CD4-positive, CD25-positive, alpha-beta regulatory T cell (primary cell): ENCODE measurements around the gene RNF151. TPM values are rescaled to one million over a fixed set of nuclear protein-coding genes. Genes with fewer than 3 reads are reported as not detected.

Experiments
- ATAC-seq, 2 donors: fragments of 150-1000 bp; cut with Tn5 transposase; one replicate each; pipeline ENCODE4 v1.10.0; 2021; ENCODE audit warnings: low read depth in 2 of 2, moderate number of reproducible peaks in 2 of 2, moderate library complexity in 1 of 2
- DNase-seq, 3 donors: peaks; one replicate each; pipeline versions ENCODE4 v3.0.0 to v3.0.0-alpha.2; 2012 to 2022; ENCODE audit warnings: mixed read lengths in 1 of 3
- H3K27ac ChIP-seq: one replicate; pipeline ENCODE4 v1.7.0; 2013; ENCODE audit warnings: mild to moderate bottlenecking, low read length; ENCODE audit not compliant: insufficient read depth, poor library complexity, severe bottlenecking
- H3K27me3 ChIP-seq: one replicate; pipeline ENCODE4 v1.7.0; 2013; ENCODE audit warnings: low read length; ENCODE audit not compliant: control insufficient read depth, insufficient read depth
- H3K36me3 ChIP-seq: one replicate; pipeline ENCODE4 v1.7.0; 2013; ENCODE audit warnings: mild to moderate bottlenecking, low read length, moderate library complexity; ENCODE audit not compliant: control insufficient read depth, insufficient read depth
- H3K4me1 ChIP-seq: 2 replicates; pipeline ENCODE4 v1.7.0; 2013; ENCODE audit warnings: mild to moderate bottlenecking, low read length; ENCODE audit not compliant: insufficient read depth, control insufficient read depth, poor library complexity, severe bottlenecking
- H3K4me3 ChIP-seq: one replicate; pipeline ENCODE4 v1.7.0; 2013; ENCODE audit warnings: low read depth, mild to moderate bottlenecking, low read length, moderate library complexity
- H3K9me3 ChIP-seq, 2 experiments: 1 replicate in 1 of 2; 2 replicates in 1 of 2; pipeline ENCODE4 v1.7.0; 2013; ENCODE audit warnings: low read length in 2 of 2, mild to moderate bottlenecking in 1 of 2, moderate library complexity in 1 of 2; ENCODE audit not compliant: control insufficient read depth in 2 of 2
- H3K27ac Mint-ChIP-seq, 3 donors: one replicate each; pipeline ENCODE4 v1.8.0; 2020 to 2022; ENCODE audit warnings: mild to moderate bottlenecking in 3 of 3, mixed read lengths in 3 of 3, moderate library complexity in 2 of 3
- H3K27me3 Mint-ChIP-seq: one replicate; pipeline ENCODE4 v1.8.0; 2022; ENCODE audit warnings: mild to moderate bottlenecking, mixed read lengths
- H3K36me3 Mint-ChIP-seq: one replicate; pipeline ENCODE4 v1.8.0; 2020; ENCODE audit warnings: mixed read lengths
- H3K4me1 Mint-ChIP-seq, 4 donors: one replicate each; pipeline ENCODE4 v1.8.0; 2020 to 2022; ENCODE audit warnings: mixed read lengths in 4 of 4, mild to moderate bottlenecking in 1 of 4
- H3K4me3 Mint-ChIP-seq, 4 donors: one replicate each; pipeline ENCODE4 v1.8.0; 2020 to 2022; ENCODE audit warnings: mild to moderate bottlenecking in 4 of 4, mixed read lengths in 4 of 4, moderate library complexity in 3 of 4
- H3K9me3 Mint-ChIP-seq, 7 donors: one replicate each; pipeline ENCODE4 v1.8.0; 2020 to 2022; ENCODE audit warnings: mixed read lengths in 7 of 7, mild to moderate bottlenecking in 3 of 7, moderate library complexity in 2 of 7
- polyA plus RNA-seq, 4 donors: library from polyadenylated mRNA; unstranded; fragments of 300-500 nt; fragmentation: Illumina TruSeq; gene quantifications; one replicate each; pipeline ENCODE4 v1.2.3, GENCODE V29; 2021
- total RNA-seq: library from RNA; stranded (reverse); gene quantifications from one replicate; pipeline ENCODE4 v1.2.3, GENCODE V29; 2022

RNF151 gene
- total and polyA plus RNA-seq, 5 donors from 2014 or later, result not detected

DNA sequence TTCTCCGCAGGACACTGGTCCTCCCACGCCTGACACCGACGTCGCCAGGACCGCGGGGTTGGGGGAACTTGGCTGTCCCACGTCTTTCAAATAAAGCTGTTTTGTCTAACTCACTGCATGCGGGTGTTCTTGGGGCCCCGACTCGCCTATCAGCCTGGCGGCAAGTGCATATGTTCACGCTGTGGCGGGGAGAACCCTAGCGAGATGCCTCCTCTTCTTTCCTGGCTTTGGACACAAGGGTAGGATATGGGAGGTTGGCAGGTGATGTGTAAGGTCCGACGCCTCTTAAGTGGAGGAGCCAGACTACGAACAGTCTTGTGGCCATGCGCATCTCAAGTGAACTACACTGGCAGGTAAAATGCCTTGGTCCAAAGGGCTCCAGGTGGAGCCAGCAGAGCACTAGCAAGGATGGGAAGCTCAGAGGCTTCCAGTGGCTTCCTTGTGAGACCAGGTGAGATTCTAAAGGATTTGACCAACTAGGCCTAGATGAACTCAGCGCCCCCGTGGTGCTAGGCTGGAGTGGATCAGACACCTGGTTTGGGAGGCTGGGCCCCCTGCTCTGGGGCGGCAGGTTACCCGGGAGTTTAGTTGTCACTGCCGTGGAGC lies 1.2 kb upstream of the RNF151 start:
- H3K4me1 ChIP-seq, result peaks cover 39% of the 10 kb centered on the region
- H3K27me3 ChIP-seq, result no peaks in the 10 kb centered on the region
- peak overlapping the region; percentile 98 for H3K27ac ChIP-seq
- Mint-ChIP-seq H3K9me3 (peaks cover 0 to 3% (median 0%) of the 10 kb centered on the region in 7 donors), H3K4me3 (peak overlapping the region; percentile 94 to 97 (median 96)), H3K36me3 (peaks cover 18% of the 10 kb centered on the region), H3K27ac (peak overlapping the region; percentile 70 to 97 (median 97)), H3K27me3 (peaks cover 6% of the 10 kb centered on the region), H3K4me1 (peaks cover 8 to 48% (median 27%) of the 10 kb centered on the region in 4 donors)
- peak in 2 of 3 donors; percentile 29 to 34 for DNase-seq
- H3K9me3 ChIP-seq, result no peaks in the 10 kb centered on the region
- peak overlapping the region; percentile 71 for H3K4me3 ChIP-seq
- no peak for ATAC-seq
- peaks cover 16% of the 10 kb centered on the region for H3K36me3 ChIP-seq

GRCh38 chr16:1968146-1968953 lies 1.7 kb downstream of the RNF151 start:
- H3K9me3 Mint-ChIP-seq, result peaks cover 0 to 1% (median 0%) of the 10 kb centered on the region in 7 donors
- no peaks in the 10 kb centered on the region for H3K9me3 ChIP-seq
- no peak overlapping the region for H3K27ac ChIP-seq
- H3K27me3 ChIP-seq, result no peaks in the 10 kb centered on the region
- peaks cover 44% of the 10 kb centered on the region for H3K4me1 ChIP-seq
- ATAC-seq, result no peak
- H3K36me3 ChIP-seq, result no peaks in the 10 kb centered on the region
- no peak for DNase-seq
- H3K4me3 ChIP-seq, result no peak overlapping the region
- H3K27ac Mint-ChIP-seq, result no peak overlapping the region
- peaks cover 17% of the 10 kb centered on the region for H3K27me3 Mint-ChIP-seq
- peak overlapping the region in 2 of 4 donors; percentile 35 to 82 for H3K4me3 Mint-ChIP-seq
- H3K4me1 Mint-ChIP-seq, result peaks cover 6 to 44% (median 23%) of the 10 kb centered on the region in 4 donors
- peaks cover 8% of the 10 kb centered on the region for H3K36me3 Mint-ChIP-seq

GRCh38 chr16:1971796-1972489 lies 5.3 kb downstream of the RNF151 start, which contains the start of gene TBL3:
TSS of gene TBL3 (plus strand) at chr16:1972053. CDS start at chr16:1972165, 112 bp downstream.
- Mint-ChIP-seq H3K9me3 (no peaks in the 10 kb centered on the region), H3K4me3 (peak within 1 kb of the TSS; percentile 91 to 98 (median 96)), H3K36me3 (peaks cover 6% of the 10 kb centered on the region), H3K27ac (peak within 1 kb of the TSS; percentile 94 to 99 (median 98)), H3K27me3 (peaks cover 14% of the 10 kb centered on the region), H3K4me1 (peaks cover 6 to 31% (median 11%) of the 10 kb centered on the region in 4 donors)
- peak; percentile 95 to 98 (median 98) for DNase-seq
- Histone ChIP-seq H3K27ac (peak within 1 kb of the TSS; percentile 92), H3K4me3 (peak within 1 kb of the TSS; percentile 81), H3K27me3 (no peaks in the 10 kb centered on the region), H3K4me1 (peaks cover 24% of the 10 kb centered on the region), H3K36me3 (peaks cover 21% of the 10 kb centered on the region), H3K9me3 (no peaks in the 10 kb centered on the region)
- peak; percentile 97 to 98 for ATAC-seq

- H3K4me1 ChIP-seq, result peaks cover 24% of the 10 kb centered on the region
- H3K36me3 Mint-ChIP-seq, result peaks cover 6% of the 10 kb centered on the region
- H3K9me3 ChIP-seq, result no peaks in the 10 kb centered on the region
- peaks cover 6 to 31% (median 11%) of the 10 kb centered on the region in 4 donors for H3K4me1 Mint-ChIP-seq
- peaks cover 23% of the 10 kb centered on the region for H3K36me3 ChIP-seq
- H3K27ac ChIP-seq, result peak overlapping the region; percentile 92
- H3K4me3 Mint-ChIP-seq, result peak overlapping the region; percentile 91 to 98 (median 96)
- ATAC-seq, result no peak
- no peak for DNase-seq
- no peaks in the 10 kb centered on the region for H3K27me3 ChIP-seq
- peak overlapping the region in 1 of 3 donors; percentile 94 for H3K27ac Mint-ChIP-seq
- H3K4me3 ChIP-seq, result no peak overlapping the region
- H3K27me3 Mint-ChIP-seq, result peaks cover 14% of the 10 kb centered on the region
- H3K9me3 Mint-ChIP-seq, result no peaks in the 10 kb centered on the region
These were observed 5.8 kb downstream of the RNF151 start for GRCh38 chr16:1972490-1972877.

- Histone ChIP-seq H3K4me3 (no peak overlapping the region), H3K27ac (no peak overlapping the region), H3K27me3 (no peaks in the 10 kb centered on the region), H3K9me3 (no peaks in the 10 kb centered on the region), H3K36me3 (peaks cover 33% of the 10 kb centered on the region), H3K4me1 (peaks cover 24% of the 10 kb centered on the region)
- Mint-ChIP-seq H3K36me3 (peaks cover 6% of the 10 kb centered on the region), H3K4me1 (peaks cover 6 to 31% (median 11%) of the 10 kb centered on the region in 4 donors), H3K27me3 (peaks cover 14% of the 10 kb centered on the region), H3K27ac (no peak overlapping the region), H3K4me3 (peak overlapping the region; percentile 27 to 96 (median 50)), H3K9me3 (no peaks in the 10 kb centered on the region)
- no peak for DNase-seq
- ATAC-seq, result no peak
These were observed 7.0 kb downstream of the RNF151 start for GRCh38 chr16:1973461-1974156.

DNA sequence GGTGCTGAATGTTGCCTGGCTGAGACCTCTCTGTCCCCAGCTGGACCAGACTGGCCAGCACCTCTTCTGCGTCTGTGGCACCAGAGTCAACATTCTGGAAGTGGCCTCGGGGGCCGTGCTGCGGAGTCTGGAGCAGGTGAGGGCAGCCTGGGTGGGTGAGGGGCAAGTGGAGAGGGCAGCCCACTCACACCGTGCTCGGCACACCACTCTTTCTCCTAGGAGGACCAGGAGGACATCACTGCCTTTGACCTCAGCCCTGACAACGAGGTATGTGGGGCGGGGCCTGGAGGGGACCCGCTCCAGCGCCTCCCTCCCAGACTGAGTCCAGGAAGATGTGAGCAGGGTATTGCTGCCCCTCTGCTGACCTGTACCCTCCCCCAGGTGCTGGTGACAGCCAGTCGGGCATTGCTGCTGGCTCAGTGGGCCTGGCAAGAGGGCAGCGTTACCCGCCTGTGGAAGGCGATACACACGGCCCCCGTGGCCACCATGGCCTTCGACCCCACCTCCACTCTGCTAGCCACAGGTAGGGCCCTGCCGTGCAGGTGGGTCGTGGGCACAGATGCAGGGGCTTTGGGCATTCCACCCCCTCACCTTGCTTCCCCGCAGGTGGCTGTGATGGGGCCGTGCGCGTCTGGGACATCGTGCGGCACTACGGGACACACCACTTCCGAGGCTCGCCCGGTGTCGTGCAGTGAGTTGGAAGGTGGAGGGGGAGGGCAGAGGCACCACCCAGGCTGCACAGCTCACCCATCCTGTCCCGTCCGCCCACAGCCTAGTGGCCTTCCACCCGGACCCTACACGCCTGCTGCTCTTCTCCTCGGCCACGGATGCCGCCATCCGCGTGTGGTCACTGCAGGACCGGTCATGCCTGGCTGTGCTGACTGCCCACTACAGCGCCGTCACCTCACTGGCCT lies 7.8 kb downstream of the RNF151 start:
- Histone ChIP-seq H3K4me3 (no peak overlapping the region), H3K9me3 (no peaks in the 10 kb centered on the region), H3K27me3 (no peaks in the 10 kb centered on the region), H3K27ac (no peak overlapping the region), H3K36me3 (peaks cover 33% of the 10 kb centered on the region), H3K4me1 (peaks cover 24% of the 10 kb centered on the region)
- Mint-ChIP-seq H3K9me3 (no peaks in the 10 kb centered on the region), H3K4me3 (peak overlapping the region in 2 of 4 donors; percentile 62 to 96), H3K36me3 (peaks cover 6% of the 10 kb centered on the region), H3K4me1 (peaks cover 6 to 31% (median 11%) of the 10 kb centered on the region in 4 donors), H3K27ac (no peak overlapping the region), H3K27me3 (peaks cover 14% of the 10 kb centered on the region)
- DNase-seq, result no peak
- no peak for ATAC-seq
